Astrocyte (in vitro differentiated cells and primary cell): ENCODE results near the gene KRTAP5-5. TPM values are rescaled to one million over a fixed set of nuclear protein-coding genes. Genes with fewer than 3 reads are reported as not detected.

Experiments
- DNase-seq: peaks from one replicate; pipeline ENCODE4 v3.0.0-alpha.2; 2010; ENCODE audit warnings: low read depth
- FAIRE-seq: peaks from 2 replicates; lab custom pipeline; 2011; peaks lifted over from hg19 to GRCh38; lab: Jason Lieb, UNC
- H2AFZ ChIP-seq: 2 replicates; pipeline ENCODE4 v1.6.0; 2012; ENCODE audit warnings: low read depth, low read length, inconsistent platforms
- H3K27ac ChIP-seq: 2 replicates; pipeline ENCODE4 v1.5.1; 2011; ENCODE audit warnings: low read depth, low read length, inconsistent platforms
- H3K27me3 ChIP-seq: 2 replicates; pipeline ENCODE4 v1.6.0; 2011; ENCODE audit warnings: low read length, inconsistent platforms; ENCODE audit not compliant: insufficient read depth
- H3K36me3 ChIP-seq: 2 replicates; pipeline ENCODE4 v1.5.1; 2011; ENCODE audit warnings: low read length, inconsistent platforms; ENCODE audit not compliant: insufficient read depth
- H3K4me1 ChIP-seq: 2 replicates; pipeline ENCODE4 v1.5.1; 2011; ENCODE audit warnings: low read length, inconsistent platforms; ENCODE audit not compliant: insufficient read depth
- H3K4me2 ChIP-seq: 2 replicates; pipeline ENCODE4 v1.6.0; 2012; ENCODE audit warnings: low read length, inconsistent platforms
- H3K4me3 ChIP-seq: 2 replicates; pipeline ENCODE4 v1.5.1; 2011; ENCODE audit warnings: low read depth, mild to moderate bottlenecking, low read length, inconsistent platforms; ENCODE audit not compliant: insufficient read depth
- H3K79me2 ChIP-seq: 2 replicates; pipeline ENCODE4 v1.6.0; 2012; ENCODE audit warnings: mild to moderate bottlenecking, low read length, inconsistent platforms; ENCODE audit not compliant: insufficient read depth
- H3K9ac ChIP-seq: 2 replicates; pipeline ENCODE4 v1.6.0; 2012; ENCODE audit warnings: mild to moderate bottlenecking, low read length, inconsistent platforms
- H3K9me3 ChIP-seq: 2 replicates; pipeline ENCODE4 v1.5.1; 2012; ENCODE audit warnings: low read depth, mild to moderate bottlenecking, low read length, inconsistent platforms; ENCODE audit not compliant: insufficient read depth
- H4K20me1 ChIP-seq: 2 replicates; pipeline ENCODE4 v1.6.0; 2012; ENCODE audit warnings: low read length, inconsistent platforms; ENCODE audit not compliant: insufficient read depth
- H3K27ac Mint-ChIP-seq: one replicate; pipeline ENCODE4 v1.8.0; 2021; ENCODE audit warnings: mild to moderate bottlenecking, mixed read lengths; ENCODE audit not compliant: unreplicated experiment
- H3K27me3 Mint-ChIP-seq: one replicate; pipeline ENCODE4 v1.8.0; 2021; ENCODE audit warnings: low read depth, mixed read lengths; ENCODE audit not compliant: unreplicated experiment
- H3K36me3 Mint-ChIP-seq: one replicate; pipeline ENCODE4 v1.8.0; 2021; ENCODE audit warnings: low read depth, mixed read lengths; ENCODE audit not compliant: unreplicated experiment
- H3K4me1 Mint-ChIP-seq: one replicate; pipeline ENCODE4 v1.8.0; 2021; ENCODE audit warnings: low read depth, mixed read lengths; ENCODE audit not compliant: unreplicated experiment
- H3K4me3 Mint-ChIP-seq: one replicate; pipeline ENCODE4 v1.8.0; 2021; ENCODE audit warnings: mild to moderate bottlenecking, moderate library complexity, mixed read lengths; ENCODE audit not compliant: unreplicated experiment
- H3K9me3 Mint-ChIP-seq: one replicate; pipeline ENCODE4 v1.8.0; 2021; ENCODE audit warnings: mild to moderate bottlenecking, mixed read lengths; ENCODE audit not compliant: unreplicated experiment
- CTCF ChIP-seq: IDR thresholded peaks from 2 replicates; pipeline ENCODE4 v1.5.1; 2011; ENCODE audit warnings: low read depth, mild to moderate bottlenecking, inconsistent platforms, low read length, moderate library complexity; ENCODE audit not compliant: insufficient read depth
- EZH2 ChIP-seq: IDR thresholded peaks from 2 replicates; pipeline ENCODE4 v1.6.1; 2012; ENCODE audit warnings: mild to moderate bottlenecking, low read length, inconsistent platforms; ENCODE audit not compliant: insufficient read depth
- total RNA-seq: library from RNA; stranded (reverse); gene quantifications from 2 replicates; pipeline ENCODE4 v1.2.1, GENCODE V29; 2021

KRTAP5-5 gene
- total RNA-seq, 1 donor from 2014 or later: not detected

GRCh38 chr11:1673446-1674172, 44.0 kb downstream of the KRTAP5-5 start:
- Histone ChIP-seq H3K79me2 (no peaks in the 10 kb centered on the region), H2AFZ (no peak overlapping the region), H3K9me3 (peaks cover 3% of the 10 kb centered on the region), H3K36me3 (no peaks in the 10 kb centered on the region), H3K27me3 (peaks cover 54% of the 10 kb centered on the region), H3K9ac (no peak overlapping the region), H4K20me1 (no peaks in the 10 kb centered on the region), H3K4me3 (no peak overlapping the region), H3K27ac (no peak overlapping the region), H3K4me1 (no peaks in the 10 kb centered on the region), H3K4me2 (no peak overlapping the region)
- Mint-ChIP-seq H3K4me3 (no peak overlapping the region), H3K4me1 (no peaks in the 10 kb centered on the region), H3K9me3 (no peaks in the 10 kb centered on the region), H3K27ac (no peak overlapping the region), H3K27me3 (peaks cover 63% of the 10 kb centered on the region), H3K36me3 (no peaks in the 10 kb centered on the region)
- FAIRE-seq (no peak), DNase-seq (no peak)
- TF ChIP-seq EZH2: no peak

GRCh38 chr11:1674173-1675131, 44.9 kb downstream of the KRTAP5-5 start:
- no peaks in the 10 kb centered on the region for H3K4me1 ChIP-seq
- DNase-seq (no peak), FAIRE-seq (no peak)
- Mint-ChIP-seq H3K9me3 (no peaks in the 10 kb centered on the region), H3K4me1 (no peaks in the 10 kb centered on the region), H3K4me3 (no peak overlapping the region), H3K27ac (no peak overlapping the region), H3K36me3 (no peaks in the 10 kb centered on the region), H3K27me3 (peaks cover 57% of the 10 kb centered on the region)
- no peak overlapping the region for H3K4me3 ChIP-seq
- peaks cover 3% of the 10 kb centered on the region for H3K9me3 ChIP-seq
- TF ChIP-seq CTCF: no peak
- TF ChIP-seq EZH2: no peak
- no peaks in the 10 kb centered on the region for H3K79me2 ChIP-seq
- H3K36me3 ChIP-seq: no peaks in the 10 kb centered on the region
- no peak overlapping the region for H2AFZ ChIP-seq
- H4K20me1 ChIP-seq: no peaks in the 10 kb centered on the region
- H3K27me3 ChIP-seq: peaks cover 51% of the 10 kb centered on the region
- H3K4me2 ChIP-seq: no peak overlapping the region
- H3K9ac ChIP-seq: no peak overlapping the region
- no peak overlapping the region for H3K27ac ChIP-seq

GRCh38 chr11:1675536-1676228, 46.1 kb downstream of the KRTAP5-5 start:
- Histone ChIP-seq H3K79me2 (no peaks in the 10 kb centered on the region), H3K9me3 (peaks cover 5% of the 10 kb centered on the region), H3K4me3 (no peak overlapping the region), H3K9ac (no peak overlapping the region), H3K4me1 (no peaks in the 10 kb centered on the region), H3K36me3 (no peaks in the 10 kb centered on the region), H3K27me3 (peaks cover 51% of the 10 kb centered on the region), H3K27ac (no peak overlapping the region), H2AFZ (no peak overlapping the region), H3K4me2 (no peak overlapping the region), H4K20me1 (no peaks in the 10 kb centered on the region)
- no peaks in the 10 kb centered on the region for H3K4me1 Mint-ChIP-seq
- peaks cover 49% of the 10 kb centered on the region for H3K27me3 Mint-ChIP-seq
- FAIRE-seq (no peak), DNase-seq (no peak)
- H3K27ac Mint-ChIP-seq: no peak overlapping the region
- H3K4me3 Mint-ChIP-seq: no peak overlapping the region
- H3K36me3 Mint-ChIP-seq: no peaks in the 10 kb centered on the region
- no peaks in the 10 kb centered on the region for H3K9me3 Mint-ChIP-seq
- TF ChIP-seq EZH2: no peak
- no peak for TF ChIP-seq CTCF
